ENCODE results near the gene WNT9A. TPM values are rescaled to one million over a fixed set of nuclear protein-coding genes. Genes with fewer than 3 reads are reported as not detected.

WNT9A gene
- total RNA-seq, 1 experiment from 2014 or later, result 2.7 TPM

DNA sequence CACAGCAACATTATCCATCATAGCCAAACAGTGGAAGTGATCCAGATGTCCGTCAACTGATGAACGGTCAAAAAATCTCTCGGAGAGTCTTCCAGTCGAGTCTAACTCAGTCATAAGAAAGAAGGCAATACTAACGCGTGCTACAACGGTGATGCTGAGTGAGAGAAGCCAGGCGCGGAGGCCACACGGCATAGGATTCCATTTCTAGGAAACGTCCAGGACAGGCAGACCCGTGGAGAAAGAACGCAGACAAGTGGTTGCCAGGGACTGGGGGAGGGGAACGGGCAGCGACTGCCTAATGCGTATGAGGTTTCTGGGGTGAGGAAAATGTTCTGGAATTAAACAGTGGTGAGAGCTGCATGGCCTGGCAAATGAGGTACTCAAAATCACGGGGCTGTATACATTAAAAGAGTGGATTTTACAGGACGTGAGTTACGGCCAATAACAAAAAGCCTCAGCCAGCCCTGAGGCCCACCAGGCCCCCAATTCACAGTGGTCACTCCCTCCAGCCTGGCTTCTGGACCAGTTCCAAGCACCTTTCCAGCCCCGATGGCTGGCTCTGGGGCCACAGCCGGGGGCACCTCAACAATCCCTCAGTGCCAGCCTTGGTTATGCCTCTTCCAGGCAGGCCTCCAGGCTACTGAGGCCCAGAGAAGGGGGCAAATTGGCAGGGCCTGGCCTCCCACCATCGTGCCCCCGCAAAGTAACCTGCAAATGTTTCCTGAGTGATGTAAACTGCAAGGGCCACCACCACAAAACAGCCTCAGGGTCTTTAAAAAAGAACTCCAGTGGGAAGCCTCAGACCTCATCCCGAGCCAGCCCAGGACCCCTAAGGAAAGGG lies 3.4 kb downstream of the WNT9A start:
- no peak for DNase-seq (ENCODE audit: low spot score)
- in situ Hi-C loops (cut with HindIII; ENCODE audit: low sequenced_read_pairs), result loop anchor here (25.0 kb wide), 1 partner anchor 182 kb away; no protein-coding TSS in a partner anchor

DNA sequence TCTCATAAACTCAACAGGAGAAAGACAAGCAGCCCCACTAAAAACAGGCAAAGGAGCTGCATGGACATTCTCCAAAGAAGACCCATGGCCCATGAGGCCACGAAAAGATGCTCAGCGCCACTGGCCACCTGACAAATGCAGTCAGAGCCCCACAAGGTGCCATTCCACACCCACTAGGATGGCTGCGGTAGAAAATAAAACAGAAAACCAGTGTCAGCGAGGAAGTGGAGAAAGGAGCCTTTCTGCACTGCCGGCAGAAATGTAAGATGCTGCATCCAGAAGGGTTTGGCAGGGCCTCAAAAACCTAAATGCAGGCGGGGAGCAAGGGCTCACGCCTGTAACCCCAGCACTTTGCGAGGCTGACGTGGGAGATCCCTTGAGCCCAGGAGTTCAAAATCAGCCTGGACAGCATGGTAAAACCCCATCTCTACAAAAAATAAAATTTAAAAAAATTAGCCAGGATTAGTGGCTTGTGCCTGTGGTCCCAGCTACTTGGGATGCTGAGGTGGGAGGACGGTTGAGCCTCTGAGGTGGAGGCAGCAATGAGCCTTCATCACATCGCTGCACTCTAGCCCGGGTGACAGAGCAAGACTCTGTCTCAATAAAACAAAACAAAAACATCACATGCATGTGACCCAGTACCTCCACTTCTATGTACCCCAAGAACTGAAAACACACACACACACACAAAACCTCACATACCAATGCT lies 4.2 kb downstream of the WNT9A start:
- no peak for DNase-seq (ENCODE audit: low spot score)
- in situ Hi-C loops (cut with HindIII; ENCODE audit: low sequenced_read_pairs), result loop anchor here (25.0 kb wide), 1 partner anchor 181 kb away; no protein-coding TSS in a partner anchor

DNA sequence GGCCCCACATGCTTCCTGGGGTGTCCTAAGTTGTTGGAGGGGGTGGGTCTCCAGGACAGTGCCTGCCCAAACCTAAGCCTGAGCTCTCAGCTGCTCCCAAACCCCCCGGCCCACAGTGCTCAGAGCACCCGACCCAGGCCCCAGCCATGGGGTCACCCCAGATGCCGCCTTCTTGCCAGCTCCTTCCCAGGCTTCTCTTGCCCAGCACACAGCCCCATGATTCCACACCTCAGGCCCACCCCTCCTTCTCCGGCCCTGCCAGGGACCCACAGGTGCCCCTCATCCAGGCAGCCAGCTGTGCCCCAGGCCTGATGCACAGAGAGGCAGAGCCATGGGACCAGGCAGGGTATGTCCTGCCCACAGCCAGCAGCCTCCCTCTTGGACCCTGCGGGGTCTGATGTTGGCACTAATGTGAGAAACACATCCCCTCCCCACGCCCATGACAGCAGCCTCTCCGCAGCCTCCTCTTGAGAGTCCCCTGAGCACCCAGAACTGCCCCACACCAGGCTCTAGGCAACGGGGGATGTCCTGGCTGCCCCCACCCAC lies 4.9 kb downstream of the WNT9A start:
- DNase-seq (ENCODE audit: low spot score), result no peak
- in situ Hi-C loops (cut with HindIII; ENCODE audit: low sequenced_read_pairs), result loop anchor here (25.0 kb wide), 1 partner anchor 180 kb away; no protein-coding TSS in a partner anchor

DNA sequence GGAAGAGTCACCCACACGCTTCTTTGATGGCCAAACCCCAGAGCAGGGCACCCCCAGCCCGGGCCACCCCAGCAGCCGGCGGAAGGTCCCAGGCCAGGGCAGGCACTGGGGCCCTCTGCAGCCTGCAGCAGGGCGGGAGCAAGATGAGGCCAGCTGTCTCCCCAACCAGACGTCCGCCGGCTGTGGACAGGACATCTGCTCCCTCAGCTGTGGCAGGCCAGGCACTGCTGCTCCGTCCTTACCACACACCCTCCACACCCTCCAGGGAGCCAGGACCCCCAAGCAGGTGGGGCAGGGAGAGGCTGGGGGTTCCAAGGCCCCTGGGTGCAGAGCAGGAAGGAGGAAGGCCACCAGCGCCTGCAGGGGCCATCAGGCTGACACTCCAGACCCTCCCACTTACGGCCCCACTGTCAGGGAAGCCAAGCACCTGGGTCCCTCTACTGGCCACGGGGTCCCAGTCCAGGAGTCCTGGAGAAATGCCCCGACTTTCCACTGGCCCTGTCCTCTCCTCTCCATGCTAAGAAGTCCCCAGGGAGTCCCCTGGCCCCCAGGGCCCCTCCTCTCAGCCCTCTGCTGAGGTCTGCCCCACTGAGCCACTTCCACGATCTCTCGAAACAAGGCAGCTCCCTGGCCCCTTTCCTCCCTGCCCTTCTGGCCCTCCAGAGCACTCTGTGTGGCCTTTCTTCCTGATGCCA lies 5.6 kb downstream of the WNT9A start:
- in situ Hi-C loops (cut with HindIII; ENCODE audit: low sequenced_read_pairs), result loop anchor here (25.0 kb wide), 1 partner anchor 180 kb away; no protein-coding TSS in a partner anchor
- no peak for DNase-seq (ENCODE audit: low spot score)

DNA sequence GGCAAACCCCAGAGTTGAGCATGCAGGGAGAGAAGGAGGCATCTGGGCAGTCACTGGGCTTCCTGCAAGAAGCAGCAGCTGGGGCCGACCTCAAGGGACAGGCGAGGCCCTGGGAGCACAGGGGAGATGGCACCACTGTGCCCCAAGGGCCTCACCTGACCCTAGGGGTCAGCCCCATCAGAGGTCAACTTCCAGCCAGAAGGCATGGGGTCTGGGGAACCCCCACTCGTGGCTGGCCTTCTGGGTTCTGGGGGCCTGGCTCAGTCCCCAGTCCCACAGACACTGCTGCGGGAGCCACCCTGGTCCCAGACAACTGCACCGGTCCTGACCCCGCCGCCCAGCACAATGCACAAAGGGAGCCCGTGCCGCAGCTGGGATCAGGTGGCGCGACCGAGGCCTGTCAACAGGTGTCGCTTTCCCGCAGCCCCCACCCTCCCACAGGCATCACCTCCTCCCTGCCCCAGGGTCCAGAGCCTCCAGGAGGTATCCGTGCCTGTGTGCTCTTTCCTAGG lies 6.2 kb downstream of the WNT9A start:
- in situ Hi-C loops (cut with HindIII; ENCODE audit: low sequenced_read_pairs), result loop anchor here (25.0 kb wide), 1 partner anchor 179 kb away; no protein-coding TSS in a partner anchor
- no peak for DNase-seq (ENCODE audit: low spot score)

DNA sequence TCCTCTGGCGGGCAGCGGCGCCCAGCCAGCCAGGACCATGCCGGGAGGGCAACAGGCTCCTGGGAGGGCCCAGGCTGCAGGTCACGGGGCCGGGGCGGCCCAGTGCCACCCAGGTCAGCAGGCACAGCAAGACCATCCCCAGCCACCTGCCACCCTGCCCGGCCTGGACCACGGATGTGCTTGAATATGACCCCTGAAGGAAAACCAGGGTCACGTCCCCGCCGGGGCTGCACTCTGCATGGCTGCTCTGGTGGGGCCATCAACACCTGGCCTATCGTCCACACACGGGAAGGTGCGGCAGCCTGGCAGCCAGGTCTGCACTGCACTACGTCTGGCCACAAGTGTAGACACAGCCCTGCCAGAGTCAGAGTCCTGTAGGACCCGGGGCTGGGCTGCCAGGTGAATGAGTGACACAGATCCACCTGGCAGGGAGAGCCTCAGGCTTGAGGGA lies 6.9 kb downstream of the WNT9A start:
- DNase-seq (ENCODE audit: low spot score), result no peak
- in situ Hi-C loops (cut with HindIII; ENCODE audit: low sequenced_read_pairs), result loop anchor here (25.0 kb wide), 1 partner anchor 179 kb away; no protein-coding TSS in a partner anchor

DNA sequence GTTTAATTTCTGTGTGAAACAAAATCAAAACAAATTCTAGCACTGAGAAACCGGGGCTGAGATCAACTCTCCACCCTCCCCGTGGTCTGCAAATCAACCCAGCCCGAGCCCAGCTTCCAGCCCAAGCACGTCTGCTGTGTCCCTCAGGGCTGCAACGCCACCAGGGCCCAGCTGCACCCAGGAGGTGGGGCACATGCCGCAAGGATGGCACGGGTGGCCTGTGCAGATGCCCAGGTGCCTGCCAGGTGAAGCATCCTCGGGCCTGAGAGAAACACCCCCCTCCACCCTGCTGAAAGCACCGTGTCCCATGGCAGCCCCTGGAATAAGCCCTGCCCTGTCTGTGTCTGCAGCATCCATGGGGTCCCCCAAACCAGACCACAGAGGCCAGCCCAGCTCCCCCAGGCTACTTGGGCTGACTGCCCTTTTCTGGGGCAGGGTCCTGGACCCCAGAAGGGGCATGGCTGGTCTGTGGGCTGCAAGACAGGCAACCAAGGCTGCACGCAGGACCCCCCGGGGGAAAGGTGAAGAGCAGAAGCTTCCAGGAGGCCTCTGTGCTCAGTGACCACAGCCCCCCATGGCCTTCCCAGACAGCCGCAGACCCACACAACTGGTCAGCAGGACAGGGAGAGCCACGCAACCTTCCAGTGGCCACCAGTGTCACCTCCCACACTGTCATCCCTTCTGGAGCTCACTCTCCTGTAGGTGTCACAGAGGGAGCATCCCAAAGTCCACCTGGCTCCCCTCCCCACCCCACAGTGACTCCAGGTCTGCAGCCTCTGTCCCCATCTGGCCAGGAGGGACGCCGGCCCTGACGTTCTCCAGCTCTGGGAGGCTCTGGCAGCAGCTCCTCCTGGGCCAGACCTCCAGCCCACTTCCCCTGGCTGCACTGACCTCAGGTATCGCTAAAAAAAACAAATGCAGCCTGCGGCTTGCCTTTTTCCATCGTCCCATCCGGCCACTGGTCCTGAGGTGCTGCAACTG lies 7.7 kb downstream of the WNT9A start:
- in situ Hi-C loops (cut with HindIII; ENCODE audit: low sequenced_read_pairs), result loop anchor here (25.0 kb wide), 1 partner anchor 178 kb away; no protein-coding TSS in a partner anchor
- no peak for DNase-seq (ENCODE audit: low spot score)

DNA sequence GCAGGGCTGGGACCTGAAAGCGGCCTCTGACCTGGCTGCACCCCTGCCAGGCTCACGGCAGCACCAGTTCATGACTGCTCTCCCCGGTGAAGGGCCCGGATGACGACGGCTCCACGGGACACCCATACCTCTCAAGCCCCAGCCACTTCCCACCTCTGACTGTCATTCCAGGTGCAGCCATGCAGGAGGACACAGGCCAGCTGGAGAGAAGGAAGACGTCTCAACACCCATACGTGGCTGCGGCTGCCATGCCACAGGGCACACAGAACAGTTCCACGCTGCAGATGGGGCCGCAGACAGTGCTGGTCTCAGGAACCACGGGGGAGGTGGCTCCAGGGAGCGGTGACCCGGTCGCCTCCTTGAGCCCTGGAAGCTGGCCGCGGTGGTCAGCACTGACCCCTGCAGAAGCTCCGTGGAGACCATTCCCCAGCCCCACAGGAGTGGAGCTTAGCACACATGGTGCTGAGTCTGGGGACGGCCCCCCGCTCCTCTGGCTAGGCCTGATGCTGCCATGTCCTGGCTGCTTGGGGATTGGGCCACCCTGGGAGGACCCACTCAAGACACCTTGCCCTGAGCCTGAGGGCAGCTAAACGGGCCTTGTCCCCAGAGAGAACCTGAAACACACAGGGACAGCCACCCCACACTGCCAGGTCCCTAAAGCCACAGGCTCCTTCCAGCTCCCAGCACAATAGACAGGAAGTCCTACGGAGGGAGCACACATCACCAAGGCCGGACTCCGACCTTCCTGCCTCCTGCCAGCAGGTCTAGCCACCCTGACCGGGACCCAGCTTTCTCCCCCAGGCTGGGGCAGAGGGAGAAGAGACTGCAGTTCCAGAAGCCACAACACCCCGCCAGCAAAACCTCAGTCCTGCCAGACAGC lies 8.6 kb downstream of the WNT9A start:
- in situ Hi-C loops (cut with HindIII; ENCODE audit: low sequenced_read_pairs), result loop anchor here (25.0 kb wide), 1 partner anchor 177 kb away; no protein-coding TSS in a partner anchor

DNA sequence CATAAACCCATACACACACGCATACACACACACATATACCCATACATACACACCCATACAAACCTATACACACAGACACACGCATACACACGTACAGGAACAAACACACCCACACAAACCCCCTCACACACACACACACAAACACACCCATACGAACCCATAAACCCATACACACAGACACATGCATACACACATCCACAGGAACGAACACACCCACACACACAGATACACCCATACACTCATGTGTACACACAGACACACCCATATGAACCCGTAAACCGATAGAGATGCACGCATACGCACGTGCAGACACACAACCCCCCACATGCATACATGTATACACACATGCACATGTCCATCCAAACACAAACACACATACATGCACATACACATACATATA lies 9.5 kb downstream of the WNT9A start:
- in situ Hi-C loops (cut with HindIII; ENCODE audit: low sequenced_read_pairs), result loop anchor here (25.0 kb wide), 1 partner anchor 176 kb away; no protein-coding TSS in a partner anchor

More for the DNA sequence above, 8.6 kb downstream of the WNT9A start:
- DNase-seq (ENCODE audit: low spot score), result no peak

DNA sequence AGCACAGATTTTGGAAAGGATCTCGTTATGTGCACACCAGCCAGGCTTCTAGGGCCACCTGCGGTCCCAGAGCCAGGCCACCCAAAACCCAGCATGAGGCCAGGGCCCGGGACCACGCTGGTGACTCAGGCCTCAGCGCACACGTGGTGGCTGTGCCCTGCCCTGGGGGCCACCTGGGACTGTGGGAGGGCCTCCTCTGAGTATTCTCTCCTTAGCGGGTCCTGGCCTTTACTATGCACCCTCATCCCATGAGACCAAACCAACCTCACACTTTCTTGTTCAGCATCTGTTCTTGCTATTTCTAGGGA lies 9.9 kb downstream of the WNT9A start:
- DNase-seq (ENCODE audit: low spot score), result no peak
- in situ Hi-C loops (cut with HindIII; ENCODE audit: low sequenced_read_pairs), result loop anchor here (25.0 kb wide), 1 partner anchor 175 kb away; no protein-coding TSS in a partner anchor

More for the DNA sequence above, 9.5 kb downstream of the WNT9A start:
- DNase-seq (ENCODE audit: low spot score), result no peak

DNA sequence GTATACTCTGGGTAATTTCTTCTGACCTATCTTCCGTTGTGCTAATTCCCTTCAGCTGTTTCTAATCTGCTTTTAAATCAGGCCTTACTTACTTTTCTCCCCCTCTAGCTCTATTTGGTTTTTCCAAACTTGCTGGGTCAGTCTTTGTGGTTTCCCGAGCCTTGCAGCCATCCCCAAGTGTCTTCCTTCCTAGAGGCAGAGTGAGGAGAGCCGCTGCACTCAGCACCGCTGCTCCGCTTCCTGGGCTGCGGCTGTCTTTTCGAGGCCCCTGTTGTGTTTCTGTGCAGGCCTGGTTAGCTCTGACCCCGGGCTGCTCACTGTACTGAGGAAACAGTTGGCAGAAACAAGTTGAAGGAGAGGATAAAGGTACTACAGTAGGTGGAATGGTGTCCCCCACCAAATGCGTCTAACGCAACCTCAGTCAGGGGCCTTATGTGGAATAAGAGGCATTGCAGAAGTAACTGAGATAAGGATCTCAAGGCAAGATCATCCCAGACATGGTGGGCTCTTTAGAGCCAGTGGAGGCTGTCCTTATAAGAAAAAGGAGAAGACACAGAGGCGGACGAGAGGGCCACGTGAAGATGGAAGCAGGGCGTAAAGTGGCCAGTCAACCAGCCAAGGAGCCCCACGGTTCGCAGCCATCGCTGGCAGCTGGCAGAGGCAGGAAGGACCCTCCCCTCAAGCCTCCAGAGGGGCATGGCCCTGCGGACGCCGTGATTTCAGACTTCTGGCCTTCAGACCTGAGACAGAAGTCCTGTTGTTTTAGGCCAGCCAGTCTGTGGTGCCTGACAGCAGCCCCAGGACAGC lies 10.5 kb downstream of the WNT9A start:
- DNase-seq (ENCODE audit: low spot score), result no peak
- in situ Hi-C loops (cut with HindIII; ENCODE audit: low sequenced_read_pairs), result loop anchor here (25.0 kb wide), 1 partner anchor 175 kb away; no protein-coding TSS in a partner anchor

DNA sequence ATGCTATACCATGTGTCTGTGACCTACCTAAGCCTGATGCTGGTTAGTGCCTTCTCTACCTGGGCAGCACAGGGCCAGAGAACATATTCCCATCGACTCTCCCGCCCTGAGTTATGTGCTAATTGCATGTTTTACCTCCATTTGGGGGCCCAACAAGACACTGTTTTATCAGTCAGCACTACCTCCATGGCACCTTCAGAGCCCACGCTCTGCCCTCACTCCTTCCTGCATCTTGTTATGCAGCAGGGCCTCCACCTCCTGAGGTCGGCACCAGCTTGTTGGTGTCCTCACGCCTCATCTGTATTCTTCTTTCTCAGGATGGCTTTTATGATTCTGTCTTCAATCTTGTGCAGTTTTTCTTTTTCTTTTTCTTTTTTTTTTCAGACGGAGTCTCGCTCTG lies 11.9 kb downstream of the WNT9A start:
- DNase-seq (ENCODE audit: low spot score), result no peak
- in situ Hi-C loops (cut with HindIII; ENCODE audit: low sequenced_read_pairs), result loop anchor here (25.0 kb wide), 1 partner anchor 174 kb away; no protein-coding TSS in a partner anchor

DNA sequence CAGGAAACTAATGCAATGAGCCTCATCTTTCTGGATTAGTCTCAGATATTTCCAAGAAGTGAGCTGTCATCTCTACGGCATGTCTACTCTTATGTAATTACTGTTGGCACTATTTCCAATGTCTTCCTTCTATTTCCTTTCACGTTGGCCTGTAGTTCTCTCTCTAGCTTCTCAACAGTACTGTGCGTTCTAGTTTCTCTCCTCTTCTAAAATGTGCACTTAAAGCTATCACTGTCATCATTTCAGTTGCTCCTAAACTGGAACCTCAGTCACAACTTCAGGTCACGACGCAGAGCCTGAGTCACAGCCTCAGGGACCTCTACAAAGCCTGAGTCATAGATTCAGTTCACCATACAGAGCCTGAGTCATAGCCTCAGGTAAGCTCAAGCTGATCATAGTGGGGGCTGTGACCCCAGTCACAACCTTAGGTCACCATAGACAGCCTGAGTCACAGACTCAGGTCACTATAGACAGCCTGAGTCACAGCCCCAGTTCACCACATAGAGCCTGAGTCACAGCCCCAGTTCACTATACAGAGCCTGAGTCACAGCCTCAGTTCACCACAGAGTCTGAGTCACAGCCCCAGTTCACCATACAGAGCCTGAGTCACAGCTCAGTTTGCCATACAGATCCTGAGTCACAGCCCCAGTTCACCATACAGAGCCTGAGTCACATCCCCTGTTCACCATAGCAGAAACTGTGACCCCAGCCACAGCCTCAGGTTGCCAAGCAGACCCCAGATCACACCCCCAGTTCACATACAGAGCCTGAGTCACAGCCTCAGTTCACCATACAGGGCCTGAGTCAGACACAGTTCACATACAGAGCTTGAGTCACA lies 13.0 kb downstream of the WNT9A start:
- in situ Hi-C loops (cut with HindIII; ENCODE audit: low sequenced_read_pairs), result loop anchor here (25.0 kb wide), 1 partner anchor 172 kb away; no protein-coding TSS in a partner anchor
- no peak for DNase-seq (ENCODE audit: low spot score)

DNA sequence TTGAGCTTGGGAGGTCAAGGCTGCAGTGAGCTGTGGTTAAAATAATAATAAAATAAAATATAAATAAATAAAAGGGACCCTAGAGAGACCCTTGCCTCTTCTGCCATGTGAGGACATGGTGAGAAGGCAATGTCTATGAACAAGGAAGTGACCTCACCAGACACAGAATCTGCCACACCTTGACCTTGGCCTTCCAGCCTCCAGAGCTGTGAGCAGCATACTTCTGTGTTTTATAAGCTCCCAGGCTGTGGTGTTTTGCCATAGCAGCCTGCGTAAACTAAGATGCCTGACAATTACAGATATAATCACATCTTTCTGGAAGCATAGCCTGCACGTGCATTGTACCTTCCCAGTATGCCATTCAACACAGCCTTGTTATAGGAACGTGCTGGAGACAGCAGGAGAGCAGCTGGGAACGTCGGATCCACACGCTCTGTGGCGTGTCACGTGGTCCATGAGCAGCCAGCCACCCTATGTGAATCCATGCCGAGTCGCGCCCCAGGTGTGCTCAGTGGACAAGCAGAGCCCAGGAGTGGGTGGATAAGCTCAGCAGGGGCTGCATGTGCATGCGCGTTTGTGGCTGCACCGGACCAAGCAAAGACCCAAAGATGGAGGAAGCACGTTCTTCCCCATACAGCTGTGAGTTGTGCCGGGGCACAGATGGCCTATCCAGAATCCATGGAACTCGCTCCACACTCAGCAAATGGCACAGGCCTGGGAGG lies 17.8 kb downstream of the WNT9A start:
- DNase-seq (ENCODE audit: low spot score), result no peak
- in situ Hi-C loops (cut with HindIII; ENCODE audit: low sequenced_read_pairs), result loop anchor here (25.0 kb wide), 1 partner anchor 168 kb away; no protein-coding TSS in a partner anchor

All from G401 (cell line).